OCI-LY7 (cell line): ENCODE results near the gene C1orf159. TPM values are rescaled to one million over a fixed set of nuclear protein-coding genes. Genes with fewer than 3 reads are reported as not detected.

ENCODE experiments used
- BruUV-seq: library from RNA; stranded (reverse); fragments of 400-500 nt; replicated peaks from 2 replicates; lab custom pipeline; 2021; lab: Mats Ljungman, UMichigan
- CTCF ChIA-PET: fragments of 300-600 bp; sonication (Branson Sonifier 250); formaldehyde crosslinking; loops from one replicate; lab custom pipeline; 2022; ENCODE audit warnings: antibody characterized with exemption; ENCODE audit not compliant: unreplicated experiment; lab: Charles Lee
- POLR2A ChIA-PET: fragments of 300-600 bp; sonication (Branson Sonifier 250); formaldehyde crosslinking; loops from one replicate; lab custom pipeline; 2022; ENCODE audit warnings: antibody characterized with exemption; lab: Charles Lee
- DNase-seq: peaks from one replicate; pipeline ENCODE4 v3.0.0-alpha.2; 2015; ENCODE audit warnings: low spot score
- H2AFZ ChIP-seq: fragments of 200-600 bp; sonication (generic), shearing (Covaris generic); 2 replicates; pipeline ENCODE4 v1.6.1; 2014; ENCODE audit warnings: mild to moderate bottlenecking, antibody characterized with exemption, low read length, moderate library complexity
- H3K27ac ChIP-seq: fragments of 200-600 bp; sonication (generic); 2 replicates; pipeline ENCODE4 v1.5.1; 2014; ENCODE audit warnings: mixed run types, low read depth, mild to moderate bottlenecking, moderate library complexity, low read length, inconsistent platforms; ENCODE audit not compliant: poor library complexity, severe bottlenecking
- H3K36me3 ChIP-seq: fragments of 200-600 bp; sonication (generic); 2 replicates; pipeline ENCODE4 v1.6.1; 2014; ENCODE audit warnings: mild to moderate bottlenecking, antibody characterized with exemption, low read length, moderate library complexity, mixed read lengths; ENCODE audit not compliant: insufficient read depth
- H3K4me1 ChIP-seq: fragments of 200-600 bp; sonication (generic); 2 replicates; pipeline ENCODE4 v1.5.1; 2014; ENCODE audit warnings: mild to moderate bottlenecking, low read length; ENCODE audit not compliant: insufficient read depth, poor library complexity, severe bottlenecking
- H3K4me2 ChIP-seq: fragments of 200-600 bp; sonication (generic); 2 replicates; pipeline ENCODE4 v1.6.1; 2014; ENCODE audit warnings: mild to moderate bottlenecking, low read length
- H3K4me3 ChIP-seq: fragments of 200-600 bp; sonication (generic); 2 replicates; pipeline ENCODE4 v1.5.1; 2014; ENCODE audit warnings: mild to moderate bottlenecking, low read depth, low read length; ENCODE audit not compliant: poor library complexity, severe bottlenecking
- H3K79me2 ChIP-seq: fragments of 200-600 bp; sonication (generic); 2 replicates; pipeline ENCODE4 v1.6.1; 2016; ENCODE audit warnings: low read depth, mild to moderate bottlenecking, low read length, moderate library complexity, mixed read lengths; ENCODE audit not compliant: insufficient read depth
- H3K9me2 ChIP-seq: fragments of 200-600 bp; sonication (generic); 2 replicates; pipeline ENCODE4 v1.6.1; 2016; ENCODE audit warnings: mild to moderate bottlenecking, low read length, mixed read lengths; ENCODE audit not compliant: insufficient read depth
- H3K9me3 ChIP-seq: fragments of 200-600 bp; sonication (generic); 2 replicates; pipeline ENCODE4 v1.6.1; 2014; ENCODE audit warnings: mild to moderate bottlenecking, mixed run types, low read length, mixed read lengths
- H4K20me1 ChIP-seq: fragments of 200-600 bp; sonication (generic); 2 replicates; pipeline ENCODE4 v1.6.1; 2014; ENCODE audit warnings: mild to moderate bottlenecking, antibody characterized with exemption, low read length, moderate library complexity, mixed read lengths; ENCODE audit not compliant: insufficient read depth
- CTCF ChIP-seq: fragments of 200-600 bp; sonication (generic); conservative IDR thresholded peaks from 2 replicates; pipeline ENCODE4 v1.5.1; 2014; ENCODE audit warnings: mild to moderate bottlenecking, antibody characterized with exemption, low read length, moderate library complexity, mixed read lengths
- EZH2phosphoT487 ChIP-seq: fragments of 200-600 bp; sonication (generic); IDR thresholded peaks from 2 replicates; pipeline ENCODE4 v1.6.1; 2018; ENCODE audit warnings: low read depth, borderline replicate concordance, mild to moderate bottlenecking, mixed run types, antibody characterized with exemption, low read length, moderate library complexity, mixed read lengths
- intact Hi-C: fragments of 100-400 bp; cut with micrococcal nuclease; formaldehyde crosslinking; loops from one replicate; pipeline ENCODE4 v1.10.0; 2022; ENCODE audit not compliant: unreplicated experiment
- total RNA-seq, 2 experiments: library from RNA; depleted of rRNA in 1 of 2; stranded (reverse); fragments of >200 nt in 1 of 2; shearing (Covaris generic) in 1 of 2; gene quantifications; 2 replicates each; pipeline ENCODE4 v1.2.3, GENCODE V29; 2014 to 2022

Gene C1orf159
- total RNA-seq, 2 experiments from 2014 or later = 24.5 to 27.6 TPM

GRCh38 chr1:1089731-1090423, 26.0 kb downstream of the C1orf159 start:
- no peak for DNase-seq
- Histone ChIP-seq H3K9me2 (no peaks in the 10 kb centered on the region), H3K9me3 (no peaks in the 10 kb centered on the region), H3K36me3 (no peaks in the 10 kb centered on the region), H3K4me2 (no peak overlapping the region), H3K27ac (no peak overlapping the region), H3K4me3 (no peak overlapping the region), H4K20me1 (no peaks in the 10 kb centered on the region), H3K4me1 (peaks cover 6% of the 10 kb centered on the region), H2AFZ (no peak overlapping the region), H3K79me2 (no peaks in the 10 kb centered on the region)
- intact Hi-C loops = no loop called here
- no TSS peak for BruUV-seq
- ChIA-PET POLR2A (no interaction called here), CTCF (no interaction called here)
- TF ChIP-seq EZH2phosphoT487 (no peak), CTCF (no peak)

DNA sequence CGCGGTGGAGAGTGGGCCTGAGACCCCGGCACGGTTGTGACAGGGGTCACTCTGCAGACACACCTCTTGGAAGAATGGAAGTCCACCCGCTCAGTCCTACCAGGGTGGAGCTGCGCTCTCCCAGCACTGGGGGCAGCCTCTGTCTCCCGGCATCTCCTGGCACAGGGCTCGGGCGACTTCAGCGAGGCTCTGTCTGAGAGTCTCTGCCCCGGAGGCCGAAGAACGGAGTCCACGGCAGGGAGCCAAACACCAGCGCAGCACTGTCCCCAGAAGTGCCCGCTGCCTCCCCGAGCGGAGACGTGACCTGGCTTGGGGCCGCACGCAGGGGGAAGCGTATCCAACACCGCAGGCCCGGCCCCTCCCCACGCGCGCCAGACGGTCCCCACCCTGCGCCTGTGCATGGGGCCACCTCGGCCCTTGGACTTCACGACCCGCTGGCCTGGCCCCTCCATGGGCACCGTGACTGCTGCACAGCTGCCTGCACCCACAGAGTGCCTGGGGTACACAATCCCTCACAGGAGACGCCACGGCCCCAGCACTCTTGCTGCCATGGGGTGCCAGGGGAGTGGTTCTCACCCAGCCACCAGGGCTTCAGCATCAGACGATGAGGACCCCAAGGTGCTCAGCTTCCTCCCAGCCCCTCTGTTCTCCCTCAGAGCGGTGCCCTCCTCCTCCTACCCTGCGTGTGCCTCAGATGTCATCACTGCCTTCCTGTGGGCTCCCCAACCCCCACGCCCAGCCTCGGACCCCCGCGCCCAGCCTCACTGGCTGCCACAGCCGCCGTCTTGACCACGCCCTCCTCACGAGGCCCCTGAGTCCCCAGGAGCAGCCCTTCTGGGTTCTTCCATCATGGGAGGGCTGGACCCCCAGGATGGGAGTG, 26.8 kb downstream of the C1orf159 start:
- no peaks in the 10 kb centered on the region for H4K20me1 ChIP-seq
- H3K4me3 ChIP-seq = no peak overlapping the region

More for the DNA sequence above, 26.8 kb downstream of the C1orf159 start:
- Histone ChIP-seq H3K4me1 (peaks cover 6% of the 10 kb centered on the region), H3K9me2 (no peaks in the 10 kb centered on the region), H2AFZ (no peak overlapping the region), H3K79me2 (no peaks in the 10 kb centered on the region), H3K4me2 (no peak overlapping the region), H3K27ac (no peak overlapping the region), H3K36me3 (no peaks in the 10 kb centered on the region), H3K9me3 (no peaks in the 10 kb centered on the region)
- POLR2A ChIA-PET = no interaction called here
- no peak for DNase-seq
- CTCF ChIA-PET = no interaction called here
- TF ChIP-seq EZH2phosphoT487 (no peak), CTCF (no peak)
- BruUV-seq = no TSS peak
- intact Hi-C loops = no loop called here
